HG02852 (cell line): ENCODE data around the gene TXNL4A.
"Not testable (repeated sequence)": the region's sequence is repeated elsewhere in the genome, so short reads cannot be mapped to it uniquely, and the experiment has no call there.

Source experiments
- ATAC-seq: cut with Tn5 transposase; IDR thresholded peaks from one replicate; pipeline ENCODE4 v1.9.1; 2021; ENCODE audit warnings: mild to moderate bottlenecking, moderate library complexity; ENCODE audit not compliant: unreplicated experiment

TXNL4A gene

DNA sequence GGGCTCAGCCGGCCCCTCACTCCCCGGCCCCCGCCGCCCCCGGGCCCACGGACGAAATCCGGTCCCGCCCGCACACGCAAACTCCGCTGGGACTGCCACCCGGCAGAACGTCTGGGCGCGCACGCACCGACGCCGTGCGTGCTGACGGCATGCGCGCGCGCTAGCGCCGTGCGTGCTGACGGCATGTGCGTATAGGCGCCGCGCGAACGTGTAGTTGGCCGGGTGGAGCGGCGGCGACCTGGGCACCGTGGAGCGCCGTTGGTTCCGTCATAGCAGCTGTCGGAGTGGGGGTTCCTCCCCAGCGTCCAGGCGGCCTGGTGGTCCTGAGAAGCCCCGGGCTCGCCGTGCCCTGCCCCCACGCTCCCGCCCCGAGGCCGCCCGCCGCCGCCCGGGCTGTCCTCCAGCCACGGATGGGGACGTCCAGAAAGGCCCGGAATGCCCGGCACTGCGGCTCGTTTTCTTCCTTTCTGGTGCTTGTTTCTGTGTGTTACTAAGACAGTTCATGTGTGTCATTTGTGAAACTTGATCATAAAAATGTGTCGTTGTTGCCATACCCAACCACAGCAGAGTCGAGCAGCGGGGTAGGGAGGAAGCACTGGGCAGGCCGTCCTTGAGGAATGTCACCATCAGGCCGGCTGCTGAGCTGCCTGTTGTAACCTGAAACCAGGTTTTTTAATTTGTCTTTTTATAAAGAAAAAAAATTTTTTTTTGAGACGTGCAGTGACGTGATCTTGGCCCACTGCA lies at the start of gene TXNL4A:
Gene TXNL4A, minus strand, starts transcription at position 113 of the 744 bp plus-strand sequence. CDS start 171 bp downstream, outside the sequence.
- peak; percentile 97 for ATAC-seq

DNA sequence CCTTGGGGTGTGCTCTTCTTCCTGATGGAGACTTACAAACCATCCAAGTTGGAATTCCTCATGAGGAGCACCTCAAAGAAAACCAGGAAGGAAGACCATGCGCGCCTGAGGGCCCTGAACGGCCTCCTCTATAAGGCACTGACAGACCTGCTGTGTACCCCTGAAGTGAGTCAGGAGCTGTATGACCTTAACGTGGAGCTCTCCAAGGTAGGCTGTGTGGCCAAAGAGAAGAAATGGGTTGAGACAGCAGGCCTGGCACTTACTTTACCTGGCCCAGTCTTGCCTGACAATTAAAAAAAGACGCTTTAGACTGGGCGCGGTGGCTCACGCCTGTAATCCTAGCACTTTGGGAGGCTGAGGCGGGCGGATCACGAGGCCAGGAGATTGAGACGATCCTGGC lies 48.9 kb upstream of the TXNL4A start:
- ATAC-seq = no peak

DNA sequence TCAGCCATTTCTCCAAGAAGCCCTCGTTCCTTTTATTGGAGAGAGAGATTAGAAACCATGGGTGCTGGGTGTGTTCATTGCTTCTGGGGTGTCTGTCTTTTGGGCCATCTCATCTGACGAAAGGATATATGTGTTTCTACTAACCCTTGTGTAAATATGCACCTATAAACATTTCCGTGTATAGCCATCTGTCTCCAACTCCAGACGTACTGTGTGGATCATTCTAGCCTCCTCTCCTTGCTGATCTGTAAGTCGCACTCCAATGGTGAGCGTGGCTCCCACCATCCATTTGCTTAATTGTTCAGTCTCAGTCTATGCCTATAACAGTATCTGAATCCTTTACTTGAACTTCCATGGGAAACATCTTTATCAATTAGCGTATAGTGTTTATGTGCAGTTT lies 47.6 kb upstream of the TXNL4A start:
- no peak for ATAC-seq

DNA sequence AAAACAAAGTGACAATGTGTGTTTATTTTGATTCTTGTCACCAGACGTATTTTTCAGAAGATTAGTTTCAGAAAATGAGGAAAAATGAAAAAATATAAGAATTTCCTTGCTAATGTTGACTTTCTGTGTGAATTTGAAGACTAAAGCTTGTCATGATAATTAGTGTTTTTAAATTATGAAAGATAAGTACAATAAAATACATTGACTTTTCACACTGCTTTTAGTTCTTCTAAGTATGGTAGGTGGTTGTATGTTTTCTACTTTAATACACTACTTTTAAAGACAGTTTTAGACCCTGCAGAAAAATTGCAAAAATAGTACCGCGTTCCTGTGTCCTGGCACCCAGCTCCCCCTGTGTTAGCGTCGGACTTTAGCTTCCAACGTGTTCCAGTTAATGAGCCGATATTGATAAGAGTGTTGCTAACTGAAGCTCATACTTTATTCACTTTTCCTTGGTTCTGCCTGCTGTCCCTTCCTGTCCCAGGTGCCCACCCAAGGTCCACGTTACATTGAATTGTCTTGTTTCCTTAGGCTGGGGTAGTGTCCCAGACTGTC lies 46.6 kb upstream of the TXNL4A start:
- no peak for ATAC-seq

- ATAC-seq = peak; percentile 74
Observed at GRCh38 chr18:80034068-80034851, 45.9 kb upstream of the TXNL4A start, which contains the start of gene RBFA. Gene RBFA (plus strand): TSS chr18:80034434. CDS start chr18:80034496, 62 bp downstream.

DNA sequence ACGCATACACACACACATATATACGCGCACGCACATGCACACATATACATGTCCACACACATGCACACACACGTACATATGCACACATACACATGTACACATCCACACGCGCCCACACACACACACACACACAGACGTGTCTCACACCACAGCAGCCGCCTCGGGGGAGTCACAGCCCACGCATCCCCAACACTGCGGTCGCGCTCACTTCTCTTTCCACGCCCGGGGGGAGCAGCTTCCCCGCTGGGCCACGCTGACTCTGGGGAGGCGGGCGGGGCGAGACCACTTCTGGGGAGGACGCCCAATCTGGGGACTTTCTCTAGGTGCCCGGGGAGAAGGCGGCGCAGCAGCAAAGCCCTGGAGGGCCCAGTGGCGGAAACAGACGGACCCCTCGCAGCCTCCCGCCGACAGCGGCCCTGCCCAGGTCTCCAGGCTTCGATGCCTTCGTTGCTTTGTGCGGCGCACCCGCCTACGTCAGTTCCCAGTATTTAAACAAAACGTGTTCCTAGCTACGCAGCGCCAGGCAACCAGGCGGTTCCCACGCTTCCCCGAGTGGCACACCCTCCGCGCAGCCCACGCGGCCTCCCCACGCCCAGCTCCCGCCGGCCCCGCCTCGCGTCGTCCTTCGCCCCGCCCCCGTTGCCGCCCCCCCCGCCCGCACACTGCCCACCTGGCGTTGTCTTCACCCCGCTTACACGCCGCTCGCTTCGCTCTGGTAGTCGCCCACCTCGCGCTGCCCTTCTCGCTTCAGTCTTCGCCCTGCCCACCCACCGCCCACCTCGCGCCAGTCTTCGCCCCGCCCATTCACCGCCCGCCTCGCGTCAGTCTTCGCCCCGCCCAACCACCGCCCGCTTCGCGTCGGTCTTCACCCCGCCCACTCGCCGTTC lies 45.1 kb upstream of the TXNL4A start:
- ATAC-seq = peak; percentile 40

DNA sequence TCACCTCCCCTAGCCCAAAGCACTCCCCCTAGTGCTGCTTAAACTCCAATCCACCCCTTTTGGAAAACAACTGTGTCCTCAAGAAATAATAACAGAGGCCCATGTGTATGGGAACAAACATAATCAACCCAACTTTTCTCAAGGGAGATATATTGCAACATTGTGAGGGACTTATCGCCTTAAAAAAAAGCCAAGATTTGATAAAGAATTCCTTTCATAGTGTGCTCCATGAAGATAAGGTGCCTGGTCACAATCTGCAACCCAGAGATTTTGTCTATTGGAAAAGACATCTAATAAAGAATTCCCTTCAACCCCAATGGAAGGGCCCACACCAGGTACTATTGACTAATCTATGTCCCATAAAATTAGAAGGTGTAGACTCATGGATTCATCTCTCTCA lies 41.3 kb upstream of the TXNL4A start:
- no peak for ATAC-seq

DNA sequence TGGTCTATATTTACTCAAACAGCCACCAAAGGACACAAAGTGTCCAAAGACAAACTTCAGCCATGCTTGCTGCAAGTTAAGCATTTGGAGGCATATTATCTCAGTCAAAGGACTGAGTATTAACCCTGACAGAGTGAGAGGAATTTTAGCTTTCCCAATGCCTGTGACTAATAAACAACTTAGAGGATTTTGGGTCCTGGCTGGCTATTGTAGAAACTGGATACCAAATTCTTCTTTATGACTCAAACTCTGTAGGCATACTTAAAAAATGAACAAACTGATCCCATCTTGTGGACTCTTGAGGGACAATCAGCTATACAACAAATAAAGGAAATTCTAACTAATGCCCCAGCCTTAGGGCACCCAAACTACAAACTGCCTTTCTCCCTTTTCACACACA lies 39.4 kb upstream of the TXNL4A start:
- not testable (repeated sequence) for ATAC-seq

GRCh38 chr18:80026363-80026762 lies 38.0 kb upstream of the TXNL4A start:
- no peak for ATAC-seq

DNA sequence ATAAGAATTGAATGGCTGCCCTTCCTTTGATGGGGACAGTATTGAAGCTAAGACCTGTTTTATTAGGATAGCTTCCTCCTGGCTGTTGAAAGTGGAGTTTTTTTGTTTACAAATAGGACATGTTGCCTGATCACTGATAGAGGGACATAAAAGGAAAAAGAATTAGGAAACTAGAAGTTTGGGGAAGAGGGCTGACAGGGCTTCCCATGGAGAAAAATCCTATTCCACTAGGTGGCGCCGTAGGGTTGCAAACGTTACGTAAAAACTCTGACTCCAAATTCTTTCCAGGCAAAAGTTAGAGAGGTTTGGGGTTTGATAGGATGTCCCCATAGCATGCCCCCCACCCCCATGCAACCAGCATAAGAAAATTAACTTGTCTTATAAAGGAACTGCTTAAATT lies 34.8 kb upstream of the TXNL4A start:
- ATAC-seq = no peak

GRCh38 chr18:80022613-80023012 lies 34.2 kb upstream of the TXNL4A start:
- no peak for ATAC-seq

- no peak for ATAC-seq
Observed at GRCh38 chr18:80012714-80013113, 24.4 kb upstream of the TXNL4A start.

- not testable (repeated sequence) for ATAC-seq
Observed at GRCh38 chr18:80011496-80012137, 23.3 kb upstream of the TXNL4A start.

- ATAC-seq = no peak
Observed at GRCh38 chr18:80010551-80010906, 22.2 kb upstream of the TXNL4A start.

- ATAC-seq = no peak
Observed at GRCh38 chr18:80009661-80010550, 21.5 kb upstream of the TXNL4A start.

GRCh38 chr18:80006724-80007123 lies 18.4 kb upstream of the TXNL4A start:
- ATAC-seq = no peak

DNA sequence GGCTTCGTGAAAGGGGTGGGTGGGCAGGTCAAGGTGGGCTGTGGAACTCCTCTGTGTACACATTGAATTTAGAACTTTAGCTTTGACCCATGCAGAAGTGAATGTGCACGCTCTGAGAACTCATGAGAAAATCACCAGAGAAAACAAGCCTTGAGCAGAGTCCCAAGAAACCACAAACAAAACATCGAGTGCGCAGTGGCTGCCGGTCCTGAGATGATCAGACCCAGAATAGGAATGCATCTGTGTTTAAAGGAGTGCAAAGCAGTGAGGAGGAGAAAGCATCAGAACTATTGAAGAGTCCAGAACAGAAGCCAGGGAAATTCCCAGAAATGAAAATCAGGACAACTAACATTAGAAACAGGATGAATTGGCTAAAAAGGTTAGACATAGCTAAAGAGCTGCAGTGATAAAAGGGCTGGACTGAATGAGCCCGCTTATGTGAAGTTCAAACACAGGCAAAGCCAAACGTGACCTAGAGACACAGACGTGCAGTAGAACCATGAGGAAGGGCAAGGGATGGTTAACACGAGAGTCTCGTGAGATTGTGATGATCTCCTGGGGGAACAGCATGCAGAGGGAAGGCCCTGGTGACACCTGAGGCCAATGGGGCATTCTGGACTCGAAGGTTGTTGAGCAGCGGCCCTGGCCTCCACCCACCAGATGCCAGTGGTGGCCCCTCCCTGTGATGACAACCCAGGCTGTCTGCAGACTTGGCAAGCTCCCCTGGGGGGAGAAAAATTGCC lies 16.4 kb upstream of the TXNL4A start:
- ATAC-seq = no peak

DNA sequence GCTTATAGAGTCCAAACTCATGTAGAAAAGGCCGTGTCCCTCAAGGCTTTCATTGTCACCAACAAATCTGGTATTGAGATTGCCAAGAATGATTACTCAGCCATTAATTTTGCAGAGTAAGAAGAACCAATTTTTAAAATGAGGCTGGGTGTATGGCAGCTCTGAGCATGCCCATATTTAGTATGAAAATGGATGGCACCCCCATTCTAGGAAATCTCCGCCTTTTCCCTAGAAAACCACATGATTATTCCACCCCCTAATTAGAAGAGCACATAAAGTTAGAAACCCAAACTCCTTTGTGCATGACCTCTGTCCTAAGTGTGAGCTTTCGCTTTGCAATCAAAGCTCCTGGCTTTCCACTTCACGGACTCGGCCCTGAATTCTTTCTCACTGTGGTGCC lies 14.1 kb upstream of the TXNL4A start:
- ATAC-seq = no peak

DNA sequence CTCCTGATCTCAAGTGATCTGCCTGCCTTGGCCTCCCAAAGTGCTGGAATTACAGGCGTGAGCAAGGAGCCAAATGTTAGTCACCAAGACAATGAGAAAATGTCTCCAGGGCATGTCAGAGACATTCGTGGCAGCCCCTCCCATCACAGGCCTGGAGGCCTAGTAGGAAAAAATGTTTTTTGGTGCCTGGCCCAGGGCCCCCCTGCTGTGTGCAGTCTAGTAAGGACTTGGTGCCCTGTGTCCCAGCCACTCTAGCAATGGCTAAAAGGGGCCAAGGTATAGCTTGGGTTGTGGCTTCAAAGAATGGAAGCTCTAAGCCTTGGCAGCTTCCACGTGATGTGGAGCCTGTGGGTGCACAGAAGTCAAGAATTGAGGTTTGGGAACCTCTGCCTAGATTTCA lies 12.5 kb upstream of the TXNL4A start:
- ATAC-seq = no peak
